ENCODE results near the gene EGFLAM. TPM values are rescaled to one million over a fixed set of nuclear protein-coding genes. Genes with fewer than 3 reads are reported as not detected.

Gene EGFLAM
- total RNA-seq, 6 experiments from 2014 or later = 1.1 to 7.2 (median 6.0) TPM

DNA sequence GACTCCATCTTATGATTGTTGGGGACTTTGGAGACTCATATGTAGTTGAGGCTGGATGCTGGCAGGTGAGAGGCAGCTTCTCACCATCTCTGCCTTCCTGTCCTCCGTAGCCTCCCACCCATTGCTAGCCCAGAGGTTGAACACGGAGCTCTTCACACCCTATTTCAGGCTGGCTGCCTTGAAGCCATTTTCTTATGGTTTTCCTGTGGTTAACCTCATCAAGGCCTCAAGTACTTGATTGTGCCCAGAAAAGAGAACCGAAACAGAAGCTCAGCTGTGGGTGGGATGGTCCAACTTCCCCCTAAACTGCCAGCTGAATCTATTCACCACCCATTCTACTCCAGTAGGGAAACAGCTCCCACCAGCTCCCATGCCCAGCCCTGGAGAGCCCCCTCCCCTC lies 195.1 kb downstream of the EGFLAM start:
- Mint-ChIP-seq H3K9me3 (no peaks in the 10 kb centered on the region), H3K4me3 (no peak overlapping the region), H3K36me3 (ENCODE audit: low read depth) (peaks cover 4% of the 10 kb centered on the region; the same call in 1 of the 2 replicates), H3K27me3 (ENCODE audit: insufficient read depth) (peaks cover 20% of the 10 kb centered on the region), H3K27ac (no peak overlapping the region), H3K4me1 (ENCODE audit: low read depth) (peaks cover 14% of the 10 kb centered on the region)
- no peak for DNase-seq
- TF ChIP-seq, protein P1, sequence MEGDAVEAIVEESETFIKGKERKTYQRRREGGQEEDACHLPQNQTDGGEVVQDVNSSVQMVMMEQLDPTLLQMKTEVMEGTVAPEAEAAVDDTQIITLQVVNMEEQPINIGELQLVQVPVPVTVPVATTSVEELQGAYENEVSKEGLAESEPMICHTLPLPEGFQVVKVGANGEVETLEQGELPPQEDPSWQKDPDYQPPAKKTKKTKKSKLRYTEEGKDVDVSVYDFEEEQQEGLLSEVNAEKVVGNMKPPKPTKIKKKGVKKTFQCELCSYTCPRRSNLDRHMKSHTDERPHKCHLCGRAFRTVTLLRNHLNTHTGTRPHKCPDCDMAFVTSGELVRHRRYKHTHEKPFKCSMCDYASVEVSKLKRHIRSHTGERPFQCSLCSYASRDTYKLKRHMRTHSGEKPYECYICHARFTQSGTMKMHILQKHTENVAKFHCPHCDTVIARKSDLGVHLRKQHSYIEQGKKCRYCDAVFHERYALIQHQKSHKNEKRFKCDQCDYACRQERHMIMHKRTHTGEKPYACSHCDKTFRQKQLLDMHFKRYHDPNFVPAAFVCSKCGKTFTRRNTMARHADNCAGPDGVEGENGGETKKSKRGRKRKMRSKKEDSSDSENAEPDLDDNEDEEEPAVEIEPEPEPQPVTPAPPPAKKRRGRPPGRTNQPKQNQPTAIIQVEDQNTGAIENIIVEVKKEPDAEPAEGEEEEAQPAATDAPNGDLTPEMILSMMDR (IDR thresholded peaks at IDR 0.05) = no peak

DNA sequence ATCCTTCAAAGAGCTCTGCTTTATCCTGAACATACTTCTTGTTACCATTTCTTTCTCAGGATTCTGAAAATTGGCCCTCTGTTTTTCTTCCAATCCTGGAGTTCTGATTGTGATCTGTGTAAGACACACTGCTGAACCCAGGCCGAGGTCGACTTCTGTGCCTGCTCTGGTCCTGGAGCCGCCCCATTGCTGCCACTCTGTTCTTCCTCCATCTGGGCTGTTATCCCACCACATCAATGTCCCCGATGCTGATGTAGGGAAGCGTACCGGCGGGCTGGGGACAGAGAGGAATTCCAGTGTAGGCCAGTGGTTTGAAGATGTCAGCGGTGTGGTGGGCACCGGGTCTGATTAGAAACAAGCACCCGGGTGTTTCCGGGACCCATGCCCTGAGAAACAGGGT lies 195.6 kb downstream of the EGFLAM start:
- no peak for DNase-seq
- Mint-ChIP-seq H3K27ac (no peak overlapping the region), H3K4me3 (no peak overlapping the region), H3K27me3 (ENCODE audit: insufficient read depth) (peaks cover 17% of the 10 kb centered on the region), H3K36me3 (ENCODE audit: low read depth) (peaks cover 4% of the 10 kb centered on the region; the same call in 1 of the 2 replicates), H3K9me3 (no peaks in the 10 kb centered on the region), H3K4me1 (ENCODE audit: low read depth) (peaks cover 14% of the 10 kb centered on the region)
- TF ChIP-seq, protein P1 (IDR thresholded peaks at IDR 0.05) = no peak

DNA sequence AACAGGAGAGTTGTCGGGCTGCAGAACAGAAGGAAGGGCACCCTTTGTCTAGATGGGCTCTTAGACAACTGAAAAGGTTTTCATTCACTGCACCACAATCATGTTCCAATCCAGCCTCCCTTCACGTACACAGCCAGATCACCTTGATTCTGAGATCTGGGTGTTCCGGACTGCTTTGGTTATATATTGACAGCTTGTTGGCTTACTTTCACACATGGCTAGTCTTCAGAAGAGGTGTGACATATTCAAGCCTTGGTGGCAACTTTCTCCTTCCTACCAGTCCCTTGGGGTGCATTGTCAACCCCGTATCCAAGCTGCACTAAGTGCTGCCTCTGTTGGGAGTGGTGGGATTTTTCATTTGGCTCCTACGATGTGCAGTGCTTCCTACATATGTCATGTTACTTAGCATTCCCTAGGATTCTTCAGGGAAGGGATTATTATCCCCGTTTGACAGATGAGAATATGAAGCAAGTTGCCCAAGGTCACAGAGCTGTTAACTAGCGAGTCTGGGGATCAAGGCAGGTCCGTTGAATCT lies 197.5 kb downstream of the EGFLAM start:
- TF ChIP-seq, protein P1 (IDR thresholded peaks at IDR 0.05) = no peak
- peaks cover 15% of the 10 kb centered on the region for H3K27me3 Mint-ChIP-seq (ENCODE audit: insufficient read depth)

DNA sequence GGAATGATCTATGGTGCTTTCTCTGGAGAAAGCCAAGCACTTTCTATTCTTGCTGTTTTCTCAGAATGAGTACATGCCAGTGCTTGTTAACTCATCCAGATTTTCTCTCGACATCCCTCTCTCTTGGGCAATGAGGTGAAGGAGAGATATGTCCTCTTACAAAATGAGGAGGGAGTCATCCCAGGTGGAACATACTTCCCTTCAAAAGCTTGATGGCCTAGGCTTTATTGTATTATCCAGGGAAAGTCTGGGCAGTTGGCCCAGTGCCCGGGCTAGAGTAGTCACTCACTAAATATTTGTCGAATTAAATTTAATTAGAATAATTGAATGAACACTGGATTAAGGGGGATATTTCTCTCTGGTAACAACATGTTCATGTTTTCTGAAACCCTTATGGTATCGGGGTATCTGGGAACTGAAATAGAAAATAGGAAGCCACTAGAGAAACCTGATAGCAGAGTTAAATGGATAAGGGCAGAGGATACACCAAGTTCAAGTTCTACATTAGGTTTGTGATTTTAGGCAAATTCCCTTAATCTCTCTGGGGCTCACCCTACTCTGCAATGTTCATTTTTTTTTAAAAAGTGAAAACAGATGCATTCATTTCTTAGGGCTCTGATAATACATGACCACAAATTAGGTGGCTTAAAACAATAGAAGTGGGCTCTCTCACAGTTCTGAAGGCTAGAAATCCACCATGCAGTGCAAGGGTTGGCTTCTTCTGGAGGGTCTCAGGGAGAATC lies 198.5 kb downstream of the EGFLAM start:
- DNase-seq = no peak
- TF ChIP-seq, protein P1 (IDR thresholded peaks at IDR 0.05) = no peak
- H3K4me1 Mint-ChIP-seq (ENCODE audit: low read depth) = peaks cover 14% of the 10 kb centered on the region
- H3K9me3 Mint-ChIP-seq = no peaks in the 10 kb centered on the region
- H3K27ac Mint-ChIP-seq = no peak overlapping the region
- H3K4me3 Mint-ChIP-seq = no peak overlapping the region
- peaks cover 9% of the 10 kb centered on the region for H3K27me3 Mint-ChIP-seq (ENCODE audit: insufficient read depth)
- H3K36me3 Mint-ChIP-seq (ENCODE audit: low read depth) = peaks cover 8% of the 10 kb centered on the region; the same call in 1 of the 2 replicates

More for the DNA sequence above, 197.5 kb downstream of the EGFLAM start:
- peaks cover 14% of the 10 kb centered on the region for H3K4me1 Mint-ChIP-seq (ENCODE audit: low read depth)
- no peak overlapping the region for H3K4me3 Mint-ChIP-seq
- no peaks in the 10 kb centered on the region for H3K9me3 Mint-ChIP-seq
- DNase-seq = no peak
- no peak overlapping the region for H3K27ac Mint-ChIP-seq
- peaks cover 8% of the 10 kb centered on the region; the same call in 1 of the 2 replicates for H3K36me3 Mint-ChIP-seq (ENCODE audit: low read depth)

DNA sequence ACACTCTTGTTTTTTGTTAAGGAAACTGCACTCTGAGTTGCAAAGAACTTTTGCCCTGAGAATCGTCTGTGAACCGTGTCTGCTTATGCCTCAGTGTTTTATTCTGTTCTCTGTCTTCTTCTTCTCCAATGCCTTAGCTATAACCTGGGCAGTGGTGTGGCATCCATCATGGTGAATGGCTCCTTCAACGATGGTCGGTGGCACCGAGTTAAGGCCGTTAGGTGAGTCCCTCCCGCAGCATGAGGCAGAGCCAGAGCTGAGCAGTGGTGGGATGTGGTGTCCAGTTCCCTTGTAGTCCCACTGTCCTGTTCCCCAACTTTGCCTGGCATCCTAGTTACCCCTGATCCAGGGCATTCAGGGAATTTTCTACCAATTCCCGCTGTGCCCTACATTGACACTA lies 199.8 kb downstream of the EGFLAM start:
- TF ChIP-seq, protein P1 (IDR thresholded peaks at IDR 0.05) = no peak
- no peak overlapping the region for H3K4me3 Mint-ChIP-seq
- H3K36me3 Mint-ChIP-seq (ENCODE audit: low read depth) = peaks cover 12% of the 10 kb centered on the region; the same call in 1 of the 2 replicates
- no peak for DNase-seq
- H3K27ac Mint-ChIP-seq = no peak overlapping the region
- H3K4me1 Mint-ChIP-seq (ENCODE audit: low read depth) = peaks cover 14% of the 10 kb centered on the region
- H3K9me3 Mint-ChIP-seq = no peaks in the 10 kb centered on the region
- peaks cover 9% of the 10 kb centered on the region for H3K27me3 Mint-ChIP-seq (ENCODE audit: insufficient read depth)
